NCI-H2227 treated with DMSO at 0.1 percent for 48 hours (cell line): ENCODE results near the gene TEPSIN.
A peak's percentile ranks its signal among the peaks of the same experiment; 100 is the strongest.

Experiments used
- DNase-seq: peaks from one replicate; lab custom pipeline; 2025; lab: John Stamatoyannopoulos, UW

TEPSIN gene

DNA sequence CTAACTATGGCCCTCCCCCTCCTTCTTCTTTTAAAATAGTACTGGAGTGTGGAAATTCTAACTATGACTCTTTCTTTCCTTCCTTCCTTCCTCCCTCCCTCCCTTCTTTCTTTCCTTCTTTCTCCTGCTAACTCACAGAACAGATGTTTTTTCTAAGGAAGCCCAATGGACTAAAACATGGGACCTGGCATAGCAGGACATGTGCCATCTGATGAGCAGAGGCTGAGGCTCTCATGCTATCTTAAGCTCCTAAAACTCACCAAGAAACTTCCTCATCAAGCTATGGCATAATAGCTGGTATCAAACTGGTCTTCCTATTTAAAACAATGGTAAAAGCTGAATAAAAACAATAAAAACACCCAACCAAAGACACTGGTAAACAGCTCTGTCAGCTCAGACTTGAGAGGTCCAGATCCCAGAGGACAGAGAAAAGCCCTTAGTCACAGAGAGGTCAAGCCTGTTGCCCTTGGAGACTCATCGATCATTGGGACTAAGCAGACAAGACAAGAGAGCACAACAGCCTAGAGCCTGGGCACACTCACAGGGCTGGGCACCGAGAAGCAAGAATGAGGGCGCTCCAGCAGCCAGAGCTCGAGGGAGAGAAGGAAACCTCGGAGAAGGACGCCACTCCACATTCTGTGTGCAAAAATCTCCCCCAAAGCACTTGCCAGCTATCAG lies 28.7 kb upstream of the TEPSIN start:
- no peak for DNase-seq

DNA sequence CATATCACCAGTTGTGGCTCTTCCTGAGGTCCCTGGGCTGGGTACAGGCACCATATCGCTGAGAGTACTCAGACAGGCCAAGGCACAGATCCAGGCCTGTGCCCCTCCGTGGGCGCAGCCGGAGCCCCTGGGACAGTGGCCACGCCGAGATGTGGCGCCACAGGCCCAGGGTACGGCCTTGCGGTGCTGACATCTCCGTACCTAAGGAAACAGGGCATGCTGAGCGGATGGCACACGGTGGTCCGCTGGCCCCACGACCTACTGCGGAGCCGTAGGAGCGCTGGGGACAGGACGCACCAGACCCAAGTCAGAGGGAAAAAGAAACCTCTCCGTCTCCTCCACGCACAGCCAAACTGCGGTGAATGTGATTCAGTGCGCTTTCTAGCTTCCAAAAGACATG lies 26.7 kb upstream of the TEPSIN start:
- no peak for DNase-seq

DNA sequence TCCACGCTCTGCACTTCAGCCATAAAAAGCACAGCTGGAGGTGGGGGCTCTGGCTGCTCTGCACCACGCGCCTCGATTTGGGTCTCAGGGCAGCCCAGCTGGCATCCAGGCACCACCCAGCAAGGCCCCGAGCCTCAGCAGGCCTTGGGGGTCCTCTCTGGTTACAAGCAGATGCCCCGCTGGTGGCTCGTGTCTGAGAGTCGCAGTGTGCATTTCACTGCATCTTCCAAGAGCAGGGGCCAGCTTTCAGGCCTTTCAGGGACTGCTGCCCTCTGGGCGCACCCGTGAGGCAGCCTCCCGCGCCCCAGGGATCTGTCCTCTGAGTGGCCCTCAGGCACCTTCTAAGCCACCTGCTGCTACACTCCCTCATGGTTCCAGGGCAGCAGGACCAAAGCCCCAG lies 25.8 kb upstream of the TEPSIN start:
- no peak for DNase-seq

DNA sequence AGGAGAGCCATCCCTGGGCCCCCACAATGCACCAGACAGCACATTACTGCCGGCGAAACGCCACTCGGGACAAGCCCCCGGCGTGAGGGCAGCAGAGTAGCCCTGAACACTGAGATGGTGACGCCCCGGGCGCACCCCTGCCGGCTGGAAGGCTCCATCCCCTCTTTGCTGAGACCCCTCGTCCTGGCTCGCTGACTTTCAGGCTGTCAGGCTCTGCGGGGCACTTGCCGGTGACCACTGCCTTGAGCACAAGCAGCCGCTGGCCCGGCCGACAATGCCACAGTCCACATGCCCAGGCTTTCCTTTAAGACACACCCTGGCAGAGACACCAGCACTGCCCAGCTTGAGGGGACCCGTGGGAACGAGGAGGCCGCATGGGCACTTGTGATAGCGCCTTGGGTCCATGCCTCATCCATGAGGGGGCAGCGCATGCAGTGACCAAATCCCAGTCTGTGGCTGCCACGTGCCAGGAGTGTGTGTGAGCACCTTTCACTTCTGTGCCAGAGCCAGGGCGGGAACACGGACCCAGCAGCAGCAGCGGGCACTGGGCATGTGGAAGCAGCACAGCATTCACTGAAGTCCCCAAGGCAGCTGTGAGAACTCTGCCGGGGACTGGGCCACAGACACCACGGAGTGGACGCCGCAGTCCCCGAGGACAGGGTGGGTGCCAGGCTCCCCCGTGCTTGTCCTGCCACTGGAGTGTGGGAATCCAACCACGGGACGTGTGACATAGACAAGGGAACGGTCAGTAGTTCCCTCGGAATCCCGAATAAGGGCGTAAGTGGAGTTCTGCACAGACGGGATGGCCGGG lies 24.7 kb upstream of the TEPSIN start:
- no peak for DNase-seq

DNA sequence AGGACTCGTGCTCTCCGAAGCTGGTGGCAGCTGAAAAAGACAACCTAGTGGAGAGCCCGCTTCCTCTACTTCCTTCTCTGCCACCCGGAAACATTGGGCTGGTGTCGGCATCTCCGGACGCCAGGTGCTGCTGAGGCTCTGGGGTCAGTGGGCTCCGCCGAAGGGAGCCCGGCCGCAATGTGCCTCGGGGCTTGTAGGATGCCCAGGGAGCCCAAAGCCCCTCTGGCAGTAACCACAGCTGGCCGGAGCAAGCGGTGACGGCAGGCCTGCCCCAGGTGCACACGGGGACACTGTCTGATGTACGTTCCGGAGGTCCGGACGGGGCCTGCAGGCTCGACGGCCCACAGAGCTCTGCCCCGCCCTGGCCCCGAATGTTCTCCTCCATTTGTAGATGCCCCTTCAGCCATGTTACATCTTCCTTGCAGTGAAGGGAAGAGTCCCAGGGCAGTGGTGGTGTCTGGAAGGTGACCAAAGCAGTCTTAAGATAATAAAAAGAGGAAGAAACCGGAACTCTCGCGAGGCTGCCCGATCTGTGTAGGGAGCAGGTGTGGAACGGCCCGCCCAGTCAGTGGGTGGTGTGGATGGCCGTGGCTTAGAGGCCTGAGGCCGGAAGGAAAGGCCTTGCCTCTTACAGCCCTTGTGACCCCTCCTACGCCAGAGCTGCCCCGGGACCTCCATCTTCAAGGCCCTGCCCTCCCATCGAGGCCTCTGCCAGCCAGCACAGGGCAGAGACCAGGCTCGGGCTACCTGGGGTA lies 22.9 kb upstream of the TEPSIN start:
- no peak for DNase-seq

DNA sequence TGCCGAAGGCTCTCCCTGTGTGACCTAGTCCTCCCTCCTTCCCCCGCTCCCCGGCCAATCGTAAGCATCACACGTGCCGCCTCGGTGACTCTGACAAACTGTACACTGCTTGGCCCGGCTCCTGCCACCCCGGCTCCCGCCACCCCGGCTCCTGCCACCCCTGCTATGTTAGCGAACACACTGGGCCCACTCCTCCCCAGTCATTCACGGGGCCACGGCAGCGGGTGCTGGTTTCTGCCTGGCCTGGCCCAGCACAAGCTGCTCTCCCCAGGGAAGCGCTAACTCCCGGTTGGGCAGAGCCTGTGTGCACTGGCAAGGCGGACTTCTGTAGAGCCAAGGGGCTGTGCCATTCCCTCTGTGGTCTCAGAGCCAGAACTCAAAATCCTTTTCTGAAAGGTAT lies 22.2 kb upstream of the TEPSIN start:
- no peak for DNase-seq

DNA sequence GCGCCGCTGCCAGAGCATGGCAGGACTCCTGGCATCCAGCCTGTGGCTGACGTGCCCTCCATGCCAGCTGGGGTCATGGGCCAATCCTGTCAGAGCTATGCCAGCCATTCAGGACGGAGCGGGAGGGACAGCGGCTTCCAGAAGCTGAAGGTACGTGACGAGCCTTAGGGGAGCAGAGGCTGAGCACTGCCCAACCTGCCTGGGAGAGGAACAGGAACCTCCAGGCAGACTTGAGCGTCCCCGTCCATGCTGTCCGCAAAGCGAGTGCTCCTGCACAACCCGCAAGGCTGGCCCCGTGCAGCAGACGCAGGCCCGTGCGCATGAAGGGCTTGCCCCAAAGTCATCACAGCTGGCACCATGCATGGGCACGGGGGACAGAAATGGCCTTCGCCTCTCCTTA lies 21.8 kb upstream of the TEPSIN start:
- DNase-seq = no peak

DNA sequence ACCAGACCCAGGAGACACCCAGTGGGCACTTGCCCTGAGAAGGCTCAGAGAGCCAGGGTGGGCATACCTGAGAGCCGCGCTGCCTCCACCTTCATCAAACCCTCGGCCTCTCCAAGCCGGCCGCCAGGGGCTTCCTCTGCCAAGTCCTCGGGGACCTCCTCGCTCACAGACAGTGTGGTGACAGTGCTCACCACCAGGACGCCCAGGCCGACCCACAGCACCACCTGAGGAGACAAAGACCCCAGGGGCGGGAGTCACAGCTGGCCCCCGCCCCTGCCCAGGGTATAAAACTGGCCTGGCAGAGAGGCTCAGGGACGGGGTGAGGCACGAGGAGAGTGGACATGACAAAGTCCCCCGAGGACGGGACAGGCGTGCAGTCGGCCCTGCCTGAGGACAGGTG lies 21.3 kb upstream of the TEPSIN start:
- DNase-seq = no peak

DNA sequence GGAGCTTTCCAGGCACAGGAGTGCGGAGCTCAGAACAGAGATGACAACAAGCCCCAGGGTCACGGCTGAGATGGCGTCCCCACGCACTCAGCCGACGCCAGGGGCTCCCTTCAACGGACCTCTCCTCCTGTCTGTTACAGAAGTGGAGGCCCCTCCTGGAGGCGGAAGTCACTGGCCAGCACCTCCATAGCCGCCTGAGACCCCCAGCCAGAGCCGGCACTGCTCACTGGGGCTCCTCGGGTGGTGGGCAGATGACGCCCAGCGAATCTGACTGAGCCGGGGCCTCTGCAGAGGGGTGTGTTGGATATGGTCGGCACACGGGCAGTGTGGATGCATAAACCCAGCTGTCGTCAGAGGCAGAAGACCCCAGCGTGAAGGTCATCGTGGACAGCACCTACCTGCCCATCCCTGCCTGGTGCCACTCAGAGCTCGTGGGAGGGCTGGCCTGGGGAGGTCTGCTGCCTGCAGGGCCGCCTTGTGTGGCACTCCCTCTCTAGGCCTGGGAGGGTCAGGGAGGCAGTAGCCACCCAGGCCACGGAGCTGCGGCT lies 20.3 kb upstream of the TEPSIN start:
- DNase-seq = no peak

DNA sequence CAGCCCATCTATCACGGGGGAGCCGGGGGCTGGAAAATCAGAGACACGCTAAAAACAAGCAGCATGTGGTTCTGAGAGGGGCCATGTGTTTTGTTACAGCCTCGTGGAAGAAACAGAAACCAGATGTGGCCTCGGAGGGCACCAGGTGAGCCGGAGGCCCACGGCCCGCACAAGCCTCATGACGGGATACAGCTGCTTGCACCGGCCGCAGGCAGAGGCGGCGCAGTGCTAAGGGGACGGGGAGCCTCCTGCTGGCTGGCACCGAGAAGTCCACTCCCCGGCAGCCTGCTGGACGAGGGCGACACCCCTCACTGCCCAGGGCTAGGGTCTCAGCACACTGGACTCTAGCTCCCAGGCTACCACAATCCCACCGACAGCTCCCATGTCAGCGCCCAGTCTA lies 19.4 kb upstream of the TEPSIN start:
- DNase-seq = no peak

DNA sequence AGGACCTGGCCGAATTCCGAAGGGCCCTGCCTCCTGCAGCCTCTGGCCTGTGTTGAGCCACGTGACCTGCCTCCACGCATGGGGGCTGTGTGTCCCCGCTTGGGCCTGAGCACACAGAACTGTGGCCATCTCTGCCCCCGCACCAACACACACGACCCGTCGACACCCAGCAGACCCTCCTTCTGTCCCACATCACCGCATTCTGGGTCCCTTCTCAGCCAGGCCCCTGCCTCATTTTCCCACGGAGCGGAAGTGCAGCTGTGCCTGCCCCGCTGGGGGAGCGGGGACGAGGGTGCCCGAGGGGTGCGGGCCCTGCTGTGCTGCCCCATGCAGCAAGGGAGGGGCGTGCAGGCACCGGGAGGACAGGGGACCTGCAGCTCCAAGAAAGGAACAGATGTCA lies 18.7 kb upstream of the TEPSIN start:
- no peak for DNase-seq

DNA sequence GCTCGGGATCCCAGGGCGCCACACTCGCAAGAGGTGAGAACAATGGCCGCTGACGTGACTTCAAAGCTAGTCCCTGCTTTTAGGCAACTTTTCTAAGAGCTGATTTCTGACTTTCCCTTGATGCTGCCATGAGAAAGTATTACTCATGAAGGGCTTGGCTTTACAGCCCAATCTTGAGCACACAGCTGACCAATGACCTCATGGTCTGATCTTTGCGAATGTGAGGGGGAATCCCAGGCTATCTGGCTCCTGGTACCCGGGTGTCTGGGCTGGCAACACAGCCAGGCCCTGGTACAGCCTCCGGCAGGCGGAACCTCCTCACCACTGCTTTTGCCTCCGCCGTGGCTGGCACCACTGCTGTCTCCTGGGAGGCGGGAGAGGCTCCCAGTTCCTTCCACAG lies 17.8 kb upstream of the TEPSIN start:
- no peak for DNase-seq

DNA sequence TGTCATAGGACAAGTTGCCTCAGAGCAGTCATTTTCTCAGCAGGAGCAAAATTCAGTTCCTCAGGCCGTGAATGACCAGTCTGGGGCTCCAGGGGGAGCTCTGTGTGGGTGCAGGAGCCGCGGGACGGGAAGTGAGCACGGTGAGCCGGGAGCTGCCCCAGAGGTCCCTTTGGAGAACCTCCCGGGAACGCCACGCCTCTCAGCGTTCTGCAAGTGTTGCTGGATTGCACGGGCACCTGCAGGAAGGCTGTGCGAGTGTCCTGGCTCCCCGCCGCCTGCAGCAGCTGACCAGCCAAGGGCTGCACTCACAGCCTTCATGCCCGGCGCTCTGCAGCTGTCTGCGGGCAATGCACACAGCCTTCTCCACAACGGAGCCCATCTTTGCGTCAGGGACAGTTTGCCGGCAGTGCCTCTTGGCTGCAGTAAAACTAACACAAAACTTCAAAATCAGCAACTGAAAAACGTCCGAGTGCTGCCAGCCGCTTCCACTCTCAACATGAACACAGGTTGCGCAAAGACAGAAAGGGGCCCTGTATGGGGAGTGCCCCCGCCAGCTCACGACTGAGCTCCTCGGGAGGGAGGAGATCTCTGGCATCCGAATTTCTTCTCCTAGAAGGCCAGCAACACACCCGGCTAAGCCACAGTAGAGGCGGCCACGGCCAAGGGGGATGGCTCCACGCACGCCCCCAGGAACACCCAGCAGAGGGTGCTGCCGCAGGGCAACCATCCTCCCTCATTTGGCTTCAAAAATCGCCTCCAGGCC lies 16.3 kb upstream of the TEPSIN start:
- peak; percentile 95 for DNase-seq

DNA sequence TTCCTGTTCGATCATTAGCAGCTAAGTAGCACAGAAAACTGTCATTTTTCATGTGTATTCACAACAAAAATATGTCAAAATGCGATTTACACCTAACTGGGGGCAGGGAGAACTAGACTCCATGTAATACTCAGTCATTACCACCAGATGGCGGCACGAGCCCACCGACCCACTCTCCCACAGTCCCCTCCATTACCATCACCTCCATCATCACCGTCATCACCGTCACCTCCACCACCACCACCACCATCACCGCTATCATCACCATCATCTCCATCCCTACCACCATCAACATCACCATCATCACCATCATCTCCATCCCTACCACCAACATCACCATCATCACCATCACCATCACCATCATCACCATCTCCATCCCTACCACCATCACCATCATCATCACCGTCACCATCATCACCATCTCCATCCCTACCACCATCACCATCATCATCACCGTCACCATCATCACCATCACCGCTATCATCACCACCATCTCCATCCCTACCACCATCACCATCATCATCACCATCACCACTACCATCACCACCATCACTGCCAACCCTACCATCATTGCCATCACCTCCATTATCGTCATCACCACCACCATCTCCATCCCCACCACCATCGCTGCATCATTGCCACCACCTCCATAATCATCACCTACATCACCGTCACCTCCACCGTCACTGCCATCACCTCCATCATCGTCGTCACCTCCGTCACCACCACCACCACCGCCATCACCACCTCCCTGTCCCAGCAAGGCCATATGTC lies 14.7 kb upstream of the TEPSIN start:
- DNase-seq = peak; percentile 52

DNA sequence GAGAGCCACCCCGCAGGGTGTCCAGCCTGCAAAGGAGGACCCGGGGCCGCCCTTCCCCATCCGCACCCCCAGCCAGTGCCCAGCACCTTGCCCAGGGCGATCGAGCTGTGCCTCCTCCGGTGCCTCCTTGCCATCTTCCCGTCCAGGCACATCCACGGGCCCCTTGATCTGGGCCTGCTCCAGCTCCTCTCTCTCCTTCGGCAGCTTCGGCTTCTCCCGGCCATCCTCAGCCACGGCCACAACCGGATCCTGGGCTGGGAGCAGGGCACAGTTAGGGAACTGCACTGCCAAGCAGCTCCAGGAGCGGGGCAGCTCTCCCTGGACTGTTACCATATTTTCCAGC lies 14.1 kb upstream of the TEPSIN start:
- no peak for DNase-seq

DNA sequence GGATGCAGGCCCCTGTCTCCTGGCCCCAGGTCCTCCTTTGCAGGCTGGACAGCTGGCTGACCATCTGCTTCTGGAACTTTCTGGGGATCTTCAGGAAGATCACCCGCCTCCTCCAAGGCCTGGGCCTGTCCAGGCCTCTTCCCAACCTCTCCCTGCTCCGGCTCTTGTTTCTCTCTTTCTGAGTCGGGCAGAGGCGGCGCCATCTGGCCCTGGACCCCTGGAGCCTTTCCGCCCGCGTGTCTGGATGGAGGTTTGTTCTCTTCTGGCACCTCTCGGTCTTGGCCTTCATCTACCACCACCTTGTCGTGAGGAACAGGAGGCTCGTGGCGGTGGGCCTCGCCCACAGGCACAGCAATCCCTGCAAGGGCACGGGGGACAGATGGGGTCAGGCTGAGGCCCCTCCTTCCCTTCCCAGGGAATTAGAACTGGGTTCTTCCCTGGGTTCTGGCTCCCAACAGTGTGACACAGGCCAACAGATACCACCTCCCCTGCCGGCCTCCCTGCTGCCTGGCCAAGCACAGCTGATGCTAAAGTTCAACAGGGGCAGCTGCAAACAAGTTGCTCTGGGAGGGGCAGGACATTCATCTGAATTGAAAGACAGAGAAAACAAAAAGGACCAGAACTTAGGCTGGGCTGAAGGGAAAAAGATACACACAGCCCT lies 13.6 kb upstream of the TEPSIN start:
- DNase-seq = no peak

DNA sequence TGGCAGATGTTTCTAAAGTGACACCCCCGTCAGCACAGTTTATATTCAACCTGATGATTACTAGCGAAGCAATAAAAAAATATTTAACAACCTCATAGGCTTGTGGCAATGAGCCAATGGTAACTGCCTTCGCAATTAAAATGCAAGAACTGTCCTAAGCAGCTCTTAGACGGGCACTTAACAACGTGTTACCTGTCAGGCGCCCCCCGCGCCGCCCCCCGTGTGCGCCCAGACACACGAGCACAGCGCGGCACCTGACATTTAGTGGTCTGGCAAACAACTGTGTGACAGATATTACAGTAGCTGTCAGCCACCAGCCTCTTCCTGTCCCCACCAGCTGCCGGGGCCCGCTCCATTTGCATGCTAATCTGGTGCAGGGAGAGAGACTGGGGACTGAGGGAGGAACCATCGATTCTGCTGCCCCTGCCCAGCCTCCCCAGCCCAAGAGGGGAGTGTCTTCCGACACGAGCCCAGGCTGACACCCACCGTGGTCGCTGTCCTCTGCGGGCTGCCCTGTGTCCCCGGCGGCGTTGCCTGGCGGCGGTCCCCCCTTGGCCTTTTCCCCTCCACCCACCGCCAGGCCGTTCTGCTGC lies 12.9 kb upstream of the TEPSIN start:
- peak; percentile 58 for DNase-seq

DNA sequence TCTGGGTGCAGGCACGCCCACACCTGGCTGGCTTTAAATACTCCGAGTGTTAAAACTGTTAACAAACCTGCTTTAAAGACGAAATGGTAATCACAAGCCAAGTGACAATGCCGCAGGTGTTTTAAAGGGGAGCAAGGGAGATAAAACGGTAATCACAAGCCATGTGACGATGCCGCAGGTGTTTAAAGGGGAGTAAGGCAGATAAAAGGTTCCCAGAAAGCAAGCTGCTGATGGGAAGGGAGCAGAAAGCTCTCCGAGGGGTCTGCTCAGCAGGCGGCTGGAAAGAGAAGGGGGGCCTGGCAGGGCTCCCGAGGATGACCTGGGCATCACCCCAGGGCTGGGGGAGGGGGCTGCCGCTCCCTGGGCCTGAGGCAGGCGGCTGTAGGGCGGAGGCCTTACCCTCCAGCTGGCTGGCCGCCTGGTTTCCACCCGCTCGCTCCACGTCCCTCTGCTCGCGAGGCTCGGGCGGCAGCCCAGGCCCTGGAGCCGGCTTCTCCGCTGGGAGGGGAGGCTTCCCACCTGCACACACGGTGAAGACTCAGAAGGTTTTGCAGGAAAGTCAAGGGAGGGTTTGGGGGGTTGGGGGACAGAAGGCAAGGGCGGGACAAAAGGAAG lies 12.3 kb upstream of the TEPSIN start:
- DNase-seq = no peak

DNA sequence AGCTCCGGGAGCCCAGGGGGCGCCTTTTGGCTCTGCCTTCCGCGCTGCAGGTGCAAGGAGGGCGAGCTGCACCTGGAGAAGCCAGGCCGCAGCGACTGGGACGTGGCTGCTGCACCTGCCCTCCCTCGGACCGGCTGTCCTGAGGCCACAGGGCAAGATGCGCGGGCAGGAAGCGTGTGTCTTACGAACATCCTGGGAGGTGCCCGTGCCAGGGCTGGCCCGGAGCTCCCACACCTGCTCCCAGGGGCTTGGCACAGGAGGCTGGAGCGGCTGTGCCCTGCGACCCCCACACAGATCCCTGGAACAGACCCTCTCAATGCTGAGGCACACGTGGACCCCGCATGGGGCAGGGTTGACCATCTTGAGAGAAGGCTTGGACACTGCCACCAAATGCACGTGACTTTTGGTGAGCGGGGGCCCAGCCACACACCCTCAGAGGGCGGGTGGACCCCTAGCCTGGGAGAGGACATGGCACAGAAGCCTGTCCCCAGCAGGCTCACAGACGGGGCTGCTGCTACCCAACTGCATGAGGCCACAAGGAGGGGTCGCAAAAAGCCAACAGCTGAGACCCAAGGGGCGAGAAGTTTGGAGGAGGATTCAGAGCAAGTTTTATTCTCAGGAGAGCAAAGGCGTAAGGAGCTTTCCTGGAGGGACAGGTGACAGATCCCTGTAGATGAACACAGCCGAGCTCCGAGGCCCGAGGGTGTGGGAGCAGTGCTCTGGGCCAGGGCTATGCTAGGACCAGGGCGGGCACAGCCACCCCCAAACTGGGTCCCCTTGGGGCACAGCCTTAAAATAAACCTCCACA lies 11.6 kb upstream of the TEPSIN start:
- DNase-seq = no peak
